Measurements from ENCODE around the gene ARID4B. TPM values are rescaled to one million over a fixed set of nuclear protein-coding genes. Genes with fewer than 3 reads are reported as not detected.

The ARID4B gene
- total and polyA plus RNA-seq, 2 of the 13 experiments (the other 11 are each of a cell fraction or from before 2014, with no cell fraction given): 9.7 to 24.6 TPM

GRCh38 chr1:235327559-235328270 is at the start of gene ARID4B (continued):
- TF ChIP-seq KMT2A (CRISPR knock-in tag; IDR thresholded peaks at IDR 0.05): 0 out of 2 replicates have a peak, but pooled peaks have one; percentile 57
- TF ChIP-seq ZMYM4 (CRISPR knock-in tag; IDR thresholded peaks at IDR 0.05): 0 out of 2 replicates have a peak, but pooled peaks have one; percentile 57
- TF ChIP-seq ZNF335 (CRISPR knock-in tag; IDR thresholded peaks at IDR 0.05): no peak
- TF ChIP-seq ZNF292 (CRISPR knock-in tag; IDR thresholded peaks at IDR 0.05; ENCODE audit: borderline replicate concordance, low read depth): 0 out of 2 replicates have a peak, but pooled peaks have one; percentile 20
- TF ChIP-seq ZNF572 (CRISPR knock-in tag; IDR thresholded peaks at IDR 0.05): no peak
- 0 out of 2 replicates have a peak, but pooled peaks have one; percentile 59 for TF ChIP-seq ZNF30 (CRISPR knock-in tag; IDR thresholded peaks at IDR 0.05)
- peak; percentile 8; the same call in 1 of the 2 replicates for TF ChIP-seq ELF3 (CRISPR knock-in tag; IDR thresholded peaks at IDR 0.05)
- no peak for TF ChIP-seq PAX8 (CRISPR knock-in tag; IDR thresholded peaks at IDR 0.05; ENCODE audit: borderline replicate concordance)
- peak; percentile 50 for TF ChIP-seq PTBP1 (IDR thresholded peaks at IDR 0.05; ENCODE audit: low read depth, low read length, poor library complexity, severe bottlenecking)
- TF ChIP-seq ZNF660 (CRISPR knock-in tag; IDR thresholded peaks at IDR 0.05; ENCODE audit: borderline replicate concordance, low read depth): no peak
- TF ChIP-seq SIX4 (CRISPR knock-in tag; IDR thresholded peaks at IDR 0.05): no peak
- TF ChIP-seq PBX2 (CRISPR knock-in tag; IDR thresholded peaks at IDR 0.05): no peak
- TF ChIP-seq ZBTB49 (CRISPR knock-in tag; IDR thresholded peaks at IDR 0.05; ENCODE audit: borderline replicate concordance): no peak
- no peak for TF ChIP-seq MYC (CRISPR knock-in tag; IDR thresholded peaks at IDR 0.05; ENCODE audit: borderline replicate concordance)
- TF ChIP-seq IKZF1 (IDR thresholded peaks at IDR 0.05): no peak
- TF ChIP-seq ZNF619 (CRISPR knock-in tag; IDR thresholded peaks at IDR 0.05): no peak
- TF ChIP-seq ZFAT (CRISPR knock-in tag; conservative IDR thresholded peaks at IDR 0.05): no peak
- no peak for TF ChIP-seq FOXP1 (IDR thresholded peaks at IDR 0.05)
- TF ChIP-seq FOXP1 (CRISPR knock-in tag; IDR thresholded peaks at IDR 0.05): no peak
- TF ChIP-seq ZFP90 (CRISPR knock-in tag; IDR thresholded peaks at IDR 0.05; ENCODE audit: borderline replicate concordance): no peak; the same call in none of the 2 replicates

All from HepG2 (cell line).